Colonic mucosa (tissue), 4 donors: ENCODE results near the gene TMCC1. TPM values are rescaled to one million over a fixed set of nuclear protein-coding genes. Genes with fewer than 3 reads are reported as not detected.
A peak's percentile ranks its signal among the peaks of the same experiment; 100 is the strongest.

Experiments used
- DNase-seq: peaks from one replicate; pipeline ENCODE4 v3.0.0-alpha.2; 2020
- H3K27ac ChIP-seq: fragments of 200-600 bp; one replicate; pipeline ENCODE4 v1.8.0; 2021
- H3K27me3 ChIP-seq: fragments of 200-600 bp; one replicate; pipeline ENCODE4 v1.8.0; 2021
- H3K36me3 ChIP-seq: fragments of 200-600 bp; one replicate; pipeline ENCODE4 v1.8.0; 2021
- H3K4me1 ChIP-seq: fragments of 200-600 bp; one replicate; pipeline ENCODE4 v1.8.0; 2021; ENCODE audit warnings: mild to moderate bottlenecking
- H3K4me3 ChIP-seq: fragments of 200-600 bp; one replicate; pipeline ENCODE4 v1.8.0; 2021
- H3K9ac ChIP-seq, 2 donors: one replicate each; pipeline ENCODE4 v1.7.0; 2013; ENCODE audit warnings: control low read depth in 2 of 2, low read depth in 2 of 2, low read length in 2 of 2
- H3K9me3 ChIP-seq: fragments of 200-600 bp; one replicate; pipeline ENCODE4 v1.8.0; 2021
- intact Hi-C: fragments of 100-400 bp; cut with DNase I; formaldehyde crosslinking; loops from one replicate; pipeline ENCODE4 v1.14.1; 2022
- total RNA-seq, 2 donors: library from RNA; stranded (reverse); fragmentation: NEBNext Ultra II Directional in 1 of 2; extraction: Animal tissue kit (Norgen Biotek cat#: 25700) in 1 of 2; gene quantifications; one replicate each; pipeline ENCODE4 v1.2.1, GENCODE V29; 2021
- TF ChIP-seq, protein P1 (sequence below): fragments of 200-600 bp; IDR thresholded peaks from one replicate; pipeline ENCODE4 v1.8.0; 2022; ENCODE audit warnings: antibody characterized with exemption, mild to moderate bottlenecking
- donor health status: healthy.
- donor health status: DM: no; HTN: no; CAD: no.
- donor health status: DM: no; HTN: no; CAD: no.

TMCC1 gene
- total RNA-seq, 2 donors from 2014 or later = 23.2 to 32.8 TPM

DNA sequence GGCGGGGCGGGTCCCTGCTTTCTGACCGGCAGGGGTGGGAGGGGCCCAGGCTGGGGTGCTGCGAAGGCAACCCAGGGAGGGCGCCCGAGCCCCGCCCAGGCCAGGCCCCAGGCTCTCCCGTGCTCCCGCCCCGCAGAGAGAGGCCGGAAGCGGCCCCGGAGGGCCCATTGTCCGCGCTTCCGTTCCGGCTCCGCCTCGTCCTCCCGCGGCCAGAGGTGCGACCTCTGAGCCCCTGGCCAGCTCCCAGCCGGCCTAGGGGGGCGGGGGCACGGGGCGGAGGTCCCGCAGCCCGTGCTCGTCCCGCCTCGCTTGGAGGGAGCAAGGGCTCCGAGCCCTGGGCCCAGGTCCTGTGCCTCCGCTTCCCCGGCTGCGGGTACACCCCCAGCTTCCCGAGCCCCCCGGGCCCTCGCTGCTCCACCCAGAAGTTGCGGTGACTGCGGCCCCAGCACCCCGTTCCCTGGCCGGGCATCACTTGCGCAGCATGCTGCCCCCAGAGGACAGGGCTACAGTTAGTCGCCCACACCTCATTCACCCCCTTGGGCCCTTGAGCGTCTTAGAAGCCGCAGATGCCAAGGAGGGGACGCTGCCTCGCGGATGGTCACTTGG, 266.7 kb downstream of the TMCC1 start:
- DNase-seq = peak; percentile 96
- peak overlapping the region; percentile 50 for H3K4me3 ChIP-seq
- peaks cover 20% of the 10 kb centered on the region for H3K4me1 ChIP-seq
- H3K9ac ChIP-seq = peak overlapping the region; percentile 91 to 97
- H3K36me3 ChIP-seq = no peaks in the 10 kb centered on the region
- H3K27me3 ChIP-seq = no peaks in the 10 kb centered on the region
- intact Hi-C loops = loop anchor here (5.0 kb wide), 1 partner anchor 200 kb away; no protein-coding TSS in a partner anchor
- TF ChIP-seq, protein P1, sequence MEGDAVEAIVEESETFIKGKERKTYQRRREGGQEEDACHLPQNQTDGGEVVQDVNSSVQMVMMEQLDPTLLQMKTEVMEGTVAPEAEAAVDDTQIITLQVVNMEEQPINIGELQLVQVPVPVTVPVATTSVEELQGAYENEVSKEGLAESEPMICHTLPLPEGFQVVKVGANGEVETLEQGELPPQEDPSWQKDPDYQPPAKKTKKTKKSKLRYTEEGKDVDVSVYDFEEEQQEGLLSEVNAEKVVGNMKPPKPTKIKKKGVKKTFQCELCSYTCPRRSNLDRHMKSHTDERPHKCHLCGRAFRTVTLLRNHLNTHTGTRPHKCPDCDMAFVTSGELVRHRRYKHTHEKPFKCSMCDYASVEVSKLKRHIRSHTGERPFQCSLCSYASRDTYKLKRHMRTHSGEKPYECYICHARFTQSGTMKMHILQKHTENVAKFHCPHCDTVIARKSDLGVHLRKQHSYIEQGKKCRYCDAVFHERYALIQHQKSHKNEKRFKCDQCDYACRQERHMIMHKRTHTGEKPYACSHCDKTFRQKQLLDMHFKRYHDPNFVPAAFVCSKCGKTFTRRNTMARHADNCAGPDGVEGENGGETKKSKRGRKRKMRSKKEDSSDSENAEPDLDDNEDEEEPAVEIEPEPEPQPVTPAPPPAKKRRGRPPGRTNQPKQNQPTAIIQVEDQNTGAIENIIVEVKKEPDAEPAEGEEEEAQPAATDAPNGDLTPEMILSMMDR = no peak
- H3K27ac ChIP-seq = peak overlapping the region; percentile 99
- no peaks in the 10 kb centered on the region for H3K9me3 ChIP-seq

DNA sequence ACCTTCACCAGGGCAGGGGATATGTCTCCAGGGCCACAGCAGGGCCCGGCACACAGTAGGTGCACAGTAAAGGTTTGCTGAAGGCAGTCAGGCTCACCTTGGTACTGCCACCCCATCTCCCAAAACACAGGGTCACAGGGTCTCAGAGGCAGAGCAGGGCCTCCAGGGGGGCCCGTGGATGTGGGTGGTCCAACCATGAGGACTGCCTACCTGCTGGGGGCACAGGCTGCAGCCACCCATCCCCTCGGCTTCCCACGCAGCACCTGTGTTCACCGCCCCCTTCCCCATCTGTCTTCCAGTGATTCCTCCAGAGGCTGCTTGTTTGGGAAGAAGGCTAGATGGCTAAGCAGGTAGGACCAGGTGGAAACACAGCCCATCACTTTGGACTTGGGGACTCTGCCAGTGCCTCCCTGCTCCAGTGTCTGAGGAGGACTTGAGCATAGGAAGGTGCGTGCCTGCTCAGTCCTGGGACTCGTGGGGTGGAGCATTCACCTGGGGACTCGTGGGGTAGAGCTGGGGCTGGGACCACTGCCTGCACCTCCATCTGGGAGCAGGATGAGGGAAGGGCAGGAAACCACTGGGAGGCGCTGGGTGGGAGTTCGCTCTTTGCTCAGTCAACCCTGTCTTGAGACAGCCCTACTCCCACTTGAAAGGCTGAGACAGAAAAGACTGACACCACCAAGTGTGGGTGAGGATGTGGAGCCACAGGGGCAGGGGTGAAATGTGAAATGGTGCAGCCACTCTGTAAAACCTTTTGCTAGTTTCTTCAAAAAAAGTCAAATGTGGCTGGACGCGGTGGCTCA, 268.2 kb downstream of the TMCC1 start:
- H3K27me3 ChIP-seq = no peaks in the 10 kb centered on the region
- TF ChIP-seq, protein P1 = no peak
- peak overlapping the region in 1 of 2 donors; percentile 28 for H3K9ac ChIP-seq
- peaks cover 20% of the 10 kb centered on the region for H3K4me1 ChIP-seq
- H3K36me3 ChIP-seq = no peaks in the 10 kb centered on the region
- H3K9me3 ChIP-seq = no peaks in the 10 kb centered on the region
- peak; percentile 41 for DNase-seq
- peak overlapping the region; percentile 99 for H3K27ac ChIP-seq
- no peak overlapping the region for H3K4me3 ChIP-seq
- intact Hi-C loops = loop anchor here (5.0 kb wide), 1 partner anchor 202 kb away; no protein-coding TSS in a partner anchor

DNA sequence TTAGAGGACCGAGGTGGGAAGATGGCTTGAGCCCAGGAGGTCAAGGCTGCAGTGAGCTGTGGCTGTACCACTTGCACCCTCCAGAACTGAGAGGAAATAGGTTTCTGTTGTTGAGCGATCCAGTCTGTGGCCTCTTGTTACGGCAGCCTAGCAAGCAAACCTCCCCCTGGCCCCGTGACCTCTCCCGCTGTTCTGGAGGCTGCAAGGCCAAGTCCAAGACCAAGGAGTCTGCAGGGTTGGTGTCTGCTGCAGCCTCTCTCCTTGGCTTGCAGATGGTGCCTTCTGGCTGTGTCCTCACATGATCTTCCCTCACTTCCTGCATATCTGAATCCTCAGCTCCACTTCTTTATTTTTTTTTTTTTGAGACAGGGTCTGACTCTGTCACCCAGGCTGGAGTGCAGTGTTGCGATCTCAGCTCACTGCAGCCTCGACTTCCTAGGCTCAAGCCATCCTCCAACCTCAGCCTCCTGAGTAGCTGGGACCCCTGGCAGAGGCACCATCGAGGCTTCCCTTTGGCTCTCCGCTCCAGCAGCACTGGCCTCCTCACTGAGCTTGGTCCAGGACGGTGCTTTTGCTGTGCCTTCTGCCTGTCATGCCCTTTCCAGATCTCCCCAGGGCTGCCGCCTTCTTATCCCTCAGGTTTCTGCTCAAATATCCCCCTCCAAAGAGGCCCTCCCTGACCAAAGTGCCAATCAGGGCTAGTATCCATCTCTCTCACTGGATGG, 269.0 kb downstream of the TMCC1 start:
- Histone ChIP-seq H3K27ac (peak overlapping the region; percentile 51), H3K36me3 (no peaks in the 10 kb centered on the region), H3K9me3 (no peaks in the 10 kb centered on the region), H3K27me3 (no peaks in the 10 kb centered on the region), H3K4me3 (no peak overlapping the region), H3K4me1 (peaks cover 20% of the 10 kb centered on the region), H3K9ac (peak overlapping the region in 1 of 2 donors; percentile 28)
- intact Hi-C loops = loop anchor here (5.0 kb wide), 1 partner anchor 203 kb away; no protein-coding TSS in a partner anchor
- TF ChIP-seq, protein P1 = no peak
- peak; percentile 28 for DNase-seq

DNA sequence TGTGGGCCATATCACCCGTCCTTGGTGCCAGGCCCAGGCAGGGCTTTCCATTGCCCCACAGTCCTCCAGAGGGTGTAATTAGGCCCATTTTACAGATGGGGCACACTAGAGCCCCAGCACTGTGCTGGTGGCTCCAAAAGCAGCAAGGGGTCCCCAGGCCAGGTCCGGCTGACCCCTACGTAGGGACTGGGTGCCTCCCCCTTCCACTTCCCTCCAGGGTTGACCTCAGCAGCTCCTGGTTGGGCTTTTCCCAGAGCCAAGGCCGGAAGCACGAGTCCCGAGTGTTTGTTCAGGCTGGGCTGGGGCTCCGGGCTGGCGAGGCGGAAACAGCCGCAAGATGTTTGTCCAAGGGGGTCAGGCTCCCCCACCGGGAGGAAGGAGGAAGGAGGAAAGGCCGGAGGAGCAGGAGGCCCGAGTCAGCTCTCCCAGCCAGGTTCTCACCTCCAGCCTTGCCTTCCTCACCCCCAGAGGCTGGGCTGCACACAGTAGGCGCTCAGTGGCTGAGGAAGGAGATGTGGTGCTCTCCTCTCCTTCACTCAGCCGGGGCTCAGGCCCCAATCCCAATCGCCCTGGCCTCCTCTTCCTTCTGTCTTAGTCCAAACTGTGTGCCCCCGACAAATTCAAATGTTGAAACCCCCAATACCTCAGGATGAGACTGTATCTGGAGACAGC, 269.9 kb downstream of the TMCC1 start:
- intact Hi-C loops = no loop called here
- TF ChIP-seq, protein P1 = no peak
- no peaks in the 10 kb centered on the region for H3K36me3 ChIP-seq
- peak; percentile 69 for DNase-seq
- H3K27ac ChIP-seq = peak overlapping the region; percentile 51
- no peak overlapping the region for H3K4me3 ChIP-seq
- H3K27me3 ChIP-seq = no peaks in the 10 kb centered on the region
- peaks cover 20% of the 10 kb centered on the region for H3K4me1 ChIP-seq
- H3K9me3 ChIP-seq = no peaks in the 10 kb centered on the region
- peak overlapping the region; percentile 8 to 9 for H3K9ac ChIP-seq

DNA sequence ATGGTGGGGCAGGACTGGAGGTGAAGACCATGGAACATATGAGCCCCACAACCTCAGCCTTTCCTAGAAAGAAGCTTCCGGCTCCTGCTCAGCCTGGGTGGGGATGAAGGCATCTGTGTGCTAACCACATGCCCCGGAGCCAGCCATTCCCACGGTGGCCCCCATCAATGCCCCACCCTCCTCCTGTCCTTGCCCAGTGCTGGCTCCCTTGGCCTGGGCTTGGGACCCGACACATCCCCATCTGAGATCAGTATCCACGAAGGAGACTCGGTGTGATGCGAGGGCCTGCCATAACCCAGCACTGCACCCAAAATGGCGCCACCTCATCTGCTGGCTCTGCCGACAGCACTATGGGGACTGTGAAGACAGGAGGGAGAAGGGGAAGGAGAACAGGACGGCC, 270.6 kb downstream of the TMCC1 start:
- Histone ChIP-seq H3K9ac (peak overlapping the region in 1 of 2 donors; percentile 9), H3K4me3 (no peak overlapping the region), H3K27ac (peak overlapping the region; percentile 51), H3K4me1 (peaks cover 20% of the 10 kb centered on the region), H3K27me3 (no peaks in the 10 kb centered on the region), H3K36me3 (no peaks in the 10 kb centered on the region), H3K9me3 (no peaks in the 10 kb centered on the region)
- TF ChIP-seq, protein P1 = no peak
- peak; percentile 21 for DNase-seq
- intact Hi-C loops = no loop called here
